Ishikawa (cell line): ENCODE data around the gene CEP112.

Experiments
- CEBPB ChIP-seq: IDR thresholded peaks from 2 replicates; pipeline ENCODE4 v1.6.1; 2012
- CREB1 ChIP-seq: IDR thresholded peaks from 2 replicates; pipeline ENCODE4 v1.6.1; 2012; ENCODE audit warnings: low read depth
- EGR1 ChIP-seq: IDR thresholded peaks from 2 replicates; pipeline ENCODE4 v1.6.1; 2012
- EP300 ChIP-seq: IDR thresholded peaks from 2 replicates; pipeline ENCODE4 v1.6.1; 2012; ENCODE audit warnings: borderline replicate concordance
- FOXM1 ChIP-seq: IDR thresholded peaks from 2 replicates; pipeline ENCODE4 v1.6.1; 2012; ENCODE audit warnings: low read depth, borderline replicate concordance
- MAX ChIP-seq: IDR thresholded peaks from 2 replicates; pipeline ENCODE4 v1.6.1; 2012
- NFIC ChIP-seq: IDR thresholded peaks from 2 replicates; pipeline ENCODE4 v1.6.1; 2012
- RAD21 ChIP-seq: IDR thresholded peaks from 2 replicates; pipeline ENCODE4 v1.6.1; 2012; ENCODE audit warnings: low read depth
- REST ChIP-seq: IDR thresholded peaks from 2 replicates; pipeline ENCODE4 v1.6.1; 2012; ENCODE audit warnings: low read depth, mild to moderate bottlenecking
- TAF1 ChIP-seq: IDR thresholded peaks from 2 replicates; pipeline ENCODE4 v1.6.1; 2012; ENCODE audit warnings: low read depth, mild to moderate bottlenecking
- TCF12 ChIP-seq: IDR thresholded peaks from 2 replicates; pipeline ENCODE4 v1.6.1; 2012; ENCODE audit warnings: low read depth
- TEAD4 ChIP-seq: IDR thresholded peaks from 2 replicates; pipeline ENCODE4 v1.6.1; 2012
- USF1 ChIP-seq: IDR thresholded peaks from 2 replicates; pipeline ENCODE4 v1.6.1; 2012
- YY1 ChIP-seq: IDR thresholded peaks from 2 replicates; pipeline ENCODE4 v1.6.1; 2012; ENCODE audit warnings: low read depth
- ZBTB7A ChIP-seq: IDR thresholded peaks from 2 replicates; pipeline ENCODE4 v1.6.1; 2012; ENCODE audit warnings: low read depth

CEP112 gene

GRCh38 chr17:65627891-65628643 is 563.9 kb downstream of the CEP112 start:
- TF ChIP-seq TEAD4 (no peak), EP300 (no peak), RAD21 (no peak), ZBTB7A (no peak), NFIC (no peak), TCF12 (no peak), YY1 (no peak), FOXM1 (no peak), TAF1 (no peak), EGR1 (no peak), CREB1 (no peak)

GRCh38 chr17:65627108-65627507 is 564.8 kb downstream of the CEP112 start:
- TF ChIP-seq CREB1, result no peak
- TF ChIP-seq REST, result no peak
- no peak for TF ChIP-seq MAX
- TF ChIP-seq USF1, result no peak
- TF ChIP-seq EGR1, result no peak
- TF ChIP-seq NFIC, result no peak
- TF ChIP-seq TAF1, result no peak
- no peak for TF ChIP-seq RAD21
- no peak for TF ChIP-seq EP300
- TF ChIP-seq ZBTB7A, result no peak
- TF ChIP-seq TEAD4, result no peak

GRCh38 chr17:65626451-65626850 is 565.5 kb downstream of the CEP112 start:
- TF ChIP-seq REST (no peak), YY1 (no peak), FOXM1 (no peak), CEBPB (no peak), CREB1 (no peak), TCF12 (no peak), MAX (no peak), TEAD4 (no peak), NFIC (no peak), USF1 (no peak), TAF1 (no peak), ZBTB7A (no peak)

- TF ChIP-seq USF1 (no peak), YY1 (no peak), ZBTB7A (no peak), REST (no peak), TCF12 (no peak), EGR1 (no peak), NFIC (no peak)
These were observed 573.4 kb downstream of the CEP112 start for GRCh38 chr17:65618516-65618915.
